Measurements from ENCODE around the gene IZUMO2. TPM values are rescaled to one million over a fixed set of nuclear protein-coding genes. Genes with fewer than 3 reads are reported as not detected.

IZUMO2 gene
- total RNA-seq, 8 experiments from 2014 or later = not detected

- in situ Hi-C loops (cut with MboI; ENCODE audit: low pct_unique_long_range_greater_than_20kb in 2 of 9, low sequenced_read_pairs in 9 of 9, unreplicated experiment in 9 of 9) = no loop called here
- no peak for ATAC-seq (replicated peaks in 6 of 8)
- 0 to 70% (median 23%) methylated on average over 1 to 7 of the region's 7 CpGs for WGBS, 10 experiments
- no peaks in the 10 kb centered on the region for H3K4me1 ChIP-seq (replicated peaks in 1 of 2)
- no peak overlapping the region for H3K27ac ChIP-seq
- H3K4me3 ChIP-seq = no peak overlapping the region
Observed at GRCh38 chr19:50198431-50199258, 35.6 kb upstream of the IZUMO2 start.

GRCh38 chr19:50197348-50197747 lies 34.3 kb upstream of the IZUMO2 start:
- Histone ChIP-seq H3K4me3 (no peak overlapping the region), H3K4me1 (replicated peaks in 1 of 2) (no peaks in the 10 kb centered on the region), H3K27ac (no peak overlapping the region)
- 14 to 100% (median 61%) methylated on average over 1 to 3 of the region's 3 CpGs; no CpG with 5 or more reads in 2 of the 10 experiments for WGBS, 10 experiments
- in situ Hi-C loops (cut with MboI; ENCODE audit: low pct_unique_long_range_greater_than_20kb in 2 of 9, low sequenced_read_pairs in 9 of 9, unreplicated experiment in 9 of 9) = no loop called here
- no peak for ATAC-seq (replicated peaks in 6 of 8)

- no peak overlapping the region for H3K4me3 ChIP-seq
- no peaks in the 10 kb centered on the region for H3K4me1 ChIP-seq (replicated peaks in 1 of 2)
- WGBS, 10 experiments = 15 to 77% (median 47%) methylated on average over 2 to 4 of the region's 4 CpGs; no CpG with 5 or more reads in 1 of the 10 experiments
- in situ Hi-C loops (cut with MboI; ENCODE audit: low pct_unique_long_range_greater_than_20kb in 2 of 9, low sequenced_read_pairs in 9 of 9, unreplicated experiment in 9 of 9) = no loop called here
- H3K27ac ChIP-seq = no peak overlapping the region
- ATAC-seq (replicated peaks in 6 of 8) = no peak
Observed at GRCh38 chr19:50196322-50196932, 33.3 kb upstream of the IZUMO2 start.

- H3K4me1 ChIP-seq (replicated peaks in 1 of 2) = no peaks in the 10 kb centered on the region
- H3K4me3 ChIP-seq = no peak overlapping the region
- 0 to 60% (median 29%) methylated on average over 1 to 3 of the region's 5 CpGs; no CpG with 5 or more reads in 2 of the 10 experiments for WGBS, 10 experiments
- ATAC-seq (replicated peaks in 6 of 8) = no peak
- H3K27ac ChIP-seq = no peak overlapping the region
- in situ Hi-C loops (cut with MboI; ENCODE audit: low pct_unique_long_range_greater_than_20kb in 2 of 9, low sequenced_read_pairs in 9 of 9, unreplicated experiment in 9 of 9) = no loop called here
Observed at GRCh38 chr19:50195224-50195623, 32.1 kb upstream of the IZUMO2 start.

- H3K4me1 ChIP-seq (replicated peaks in 1 of 2) = no peaks in the 10 kb centered on the region
- no peak overlapping the region for H3K27ac ChIP-seq
- in situ Hi-C loops (cut with MboI; ENCODE audit: low pct_unique_long_range_greater_than_20kb in 2 of 9, low sequenced_read_pairs in 9 of 9, unreplicated experiment in 9 of 9) = no loop called here
- no peak for ATAC-seq (replicated peaks in 6 of 8)
- WGBS, 10 experiments = 12 to 73% (median 45%) methylated on average over 4 to 11 of the region's 13 CpGs
- no peak overlapping the region for H3K4me3 ChIP-seq
Observed at GRCh38 chr19:50192463-50193211, 29.6 kb upstream of the IZUMO2 start.

- in situ Hi-C loops (cut with MboI; ENCODE audit: low pct_unique_long_range_greater_than_20kb in 2 of 9, low sequenced_read_pairs in 9 of 9, unreplicated experiment in 9 of 9) = no loop called here
- WGBS, 10 experiments = 0 to 59% (median 41%) methylated on average over 1 to 4 of the region's 4 CpGs; no CpG with 5 or more reads in 2 of the 10 experiments
Observed at GRCh38 chr19:50191216-50191615, 28.1 kb upstream of the IZUMO2 start.

GRCh38 chr19:50190439-50190891 lies 27.4 kb upstream of the IZUMO2 start:
- in situ Hi-C loops (cut with MboI; ENCODE audit: low pct_unique_long_range_greater_than_20kb in 2 of 9, low sequenced_read_pairs in 9 of 9, unreplicated experiment in 9 of 9) = no loop called here
- no peak for ATAC-seq (replicated peaks in 6 of 8)

More at GRCh38 chr19:50191216-50191615, 28.1 kb upstream of the IZUMO2 start:
- Histone ChIP-seq H3K4me1 (replicated peaks in 1 of 2) (no peaks in the 10 kb centered on the region), H3K4me3 (no peak overlapping the region), H3K27ac (no peak overlapping the region)
- ATAC-seq (replicated peaks in 6 of 8) = no peak

GRCh38 chr19:50189331-50189730 lies 26.2 kb upstream of the IZUMO2 start:
- in situ Hi-C loops (cut with MboI; ENCODE audit: low pct_unique_long_range_greater_than_20kb in 2 of 9, low sequenced_read_pairs in 9 of 9, unreplicated experiment in 9 of 9) = no loop called here
- Histone ChIP-seq H3K4me1 (replicated peaks in 1 of 2) (no peaks in the 10 kb centered on the region), H3K4me3 (no peak overlapping the region), H3K27ac (no peak overlapping the region)
- no peak for ATAC-seq (replicated peaks in 6 of 8)
- 19 to 70% (median 53%) methylated on average over 2 to 7 of the region's 8 CpGs; no CpG with 5 or more reads in 1 of the 10 experiments for WGBS, 10 experiments

More at GRCh38 chr19:50190439-50190891, 27.4 kb upstream of the IZUMO2 start:
- Histone ChIP-seq H3K4me3 (no peak overlapping the region), H3K27ac (no peak overlapping the region), H3K4me1 (replicated peaks in 1 of 2) (no peaks in the 10 kb centered on the region)
- 7 to 80% (median 71%) methylated on average over 1 to 6 of the region's 8 CpGs; no CpG with 5 or more reads in 3 of the 10 experiments for WGBS, 10 experiments

- H3K27ac ChIP-seq = no peak overlapping the region
- no peak overlapping the region for H3K4me3 ChIP-seq
- in situ Hi-C loops (cut with MboI; ENCODE audit: low pct_unique_long_range_greater_than_20kb in 2 of 9, low sequenced_read_pairs in 9 of 9, unreplicated experiment in 9 of 9) = no loop called here
- no peaks in the 10 kb centered on the region for H3K4me1 ChIP-seq (replicated peaks in 1 of 2)
- 33 to 88% (median 62%) methylated on average over 2 to 6 of the region's 13 CpGs; no CpG with 5 or more reads in 4 of the 10 experiments for WGBS, 10 experiments
- no peak for ATAC-seq (replicated peaks in 6 of 8)
Observed at GRCh38 chr19:50187937-50188336, 24.9 kb upstream of the IZUMO2 start.

- Histone ChIP-seq H3K4me3 (no peak overlapping the region), H3K4me1 (replicated peaks in 1 of 2) (no peaks in the 10 kb centered on the region), H3K27ac (no peak overlapping the region)
- in situ Hi-C loops (cut with MboI; ENCODE audit: low pct_unique_long_range_greater_than_20kb in 2 of 9, low sequenced_read_pairs in 9 of 9, unreplicated experiment in 9 of 9) = no loop called here
- WGBS, 10 experiments = 0 to 80% (median 29%) methylated on average over 1 of the region's 1 CpG; no CpG with 5 or more reads in 3 of the 10 experiments
- ATAC-seq (replicated peaks in 6 of 8) = no peak
Observed at GRCh38 chr19:50184196-50184595, 21.1 kb upstream of the IZUMO2 start.

- no peaks in the 10 kb centered on the region for H3K4me1 ChIP-seq (replicated peaks in 1 of 2)
- no peak overlapping the region for H3K4me3 ChIP-seq
- in situ Hi-C loops (cut with MboI; ENCODE audit: low pct_unique_long_range_greater_than_20kb in 2 of 9, low sequenced_read_pairs in 9 of 9, unreplicated experiment in 9 of 9) = no loop called here
- no peak for ATAC-seq (replicated peaks in 6 of 8)
- H3K27ac ChIP-seq = no peak overlapping the region
- 40 to 82% (median 50%) methylated on average over 1 to 5 of the region's 5 CpGs; no CpG with 5 or more reads in 1 of the 10 experiments for WGBS, 10 experiments
Observed at GRCh38 chr19:50181121-50181520, 18.0 kb upstream of the IZUMO2 start.

GRCh38 chr19:50178859-50179537 lies 15.9 kb upstream of the IZUMO2 start:
- WGBS, 10 experiments = 26 to 83% (median 44%) methylated on average over 2 to 7 of the region's 9 CpGs; no CpG with 5 or more reads in 1 of the 10 experiments
- in situ Hi-C loops (cut with MboI; ENCODE audit: low pct_unique_long_range_greater_than_20kb in 2 of 9, low sequenced_read_pairs in 9 of 9, unreplicated experiment in 9 of 9) = no loop called here
- peak in 3 of 8 experiments; percentile 62 to 82 (median 65) for ATAC-seq (replicated peaks in 6 of 8)
- no peak overlapping the region for H3K27ac ChIP-seq
- H3K4me1 ChIP-seq (replicated peaks in 1 of 2) = no peaks in the 10 kb centered on the region
- no peak overlapping the region for H3K4me3 ChIP-seq
